ENCODE measurements around the gene PLBD2. TPM values are rescaled to one million over a fixed set of nuclear protein-coding genes. Genes with fewer than 3 reads are reported as not detected.

Gene PLBD2
- total RNA-seq, 4 donors from 2014 or later = 17.0 to 32.4 (median 24.1) TPM

- H3K27me3 ChIP-seq = no peaks in the 10 kb centered on the region
- TF ChIP-seq CTCF (IDR thresholded peaks at IDR 0.05) (no peak), POLR2A (IDR thresholded peaks at IDR 0.05) (no peak)
- DNase-seq = no peak
- H3K4me3 ChIP-seq = no peak overlapping the region
- no peak overlapping the region for H3K27ac ChIP-seq
- H3K4me1 ChIP-seq = no peaks in the 10 kb centered on the region
- H3K9me3 ChIP-seq = no peaks in the 10 kb centered on the region
- peaks cover 0 to 55% (median 0%) of the 10 kb centered on the region in 3 donors for H3K36me3 ChIP-seq
Observed at GRCh38 chr12:113384778-113385177, 26.4 kb downstream of the PLBD2 start.

- H3K4me3 ChIP-seq = no peak overlapping the region
- H3K4me1 ChIP-seq = no peaks in the 10 kb centered on the region
- TF ChIP-seq CTCF (IDR thresholded peaks at IDR 0.05) (no peak), POLR2A (IDR thresholded peaks at IDR 0.05) (no peak)
- peaks cover 0 to 51% (median 0%) of the 10 kb centered on the region in 3 donors for H3K36me3 ChIP-seq
- no peak for DNase-seq
- H3K27ac ChIP-seq = no peak overlapping the region
- H3K27me3 ChIP-seq = no peaks in the 10 kb centered on the region
- no peaks in the 10 kb centered on the region for H3K9me3 ChIP-seq
Observed at GRCh38 chr12:113385282-113385882, 27.0 kb downstream of the PLBD2 start.

- TF ChIP-seq CTCF (IDR thresholded peaks at IDR 0.05) = no peak
- TF ChIP-seq POLR2A (IDR thresholded peaks at IDR 0.05) = no peak
- Histone ChIP-seq H3K36me3 (peaks cover 0 to 43% (median 0%) of the 10 kb centered on the region in 3 donors), H3K27ac (no peak overlapping the region), H3K27me3 (no peaks in the 10 kb centered on the region), H3K4me3 (no peak overlapping the region), H3K4me1 (no peaks in the 10 kb centered on the region), H3K9me3 (no peaks in the 10 kb centered on the region)
- no peak for DNase-seq
Observed at GRCh38 chr12:113386866-113387566, 28.6 kb downstream of the PLBD2 start.

GRCh38 chr12:113387631-113388030 is 29.2 kb downstream of the PLBD2 start:
- no peak overlapping the region for H3K27ac ChIP-seq
- H3K9me3 ChIP-seq = no peaks in the 10 kb centered on the region
- no peak for TF ChIP-seq CTCF (IDR thresholded peaks at IDR 0.05)
- TF ChIP-seq POLR2A (IDR thresholded peaks at IDR 0.05) = no peak
- no peaks in the 10 kb centered on the region for H3K4me1 ChIP-seq
- peaks cover 0 to 43% (median 0%) of the 10 kb centered on the region in 3 donors for H3K36me3 ChIP-seq
- no peak for DNase-seq
- H3K27me3 ChIP-seq = no peaks in the 10 kb centered on the region
- H3K4me3 ChIP-seq = no peak overlapping the region

- Histone ChIP-seq H3K4me1 (no peaks in the 10 kb centered on the region), H3K27me3 (no peaks in the 10 kb centered on the region), H3K36me3 (peaks cover 0 to 40% (median 0%) of the 10 kb centered on the region in 3 donors), H3K27ac (no peak overlapping the region), H3K4me3 (no peak overlapping the region), H3K9me3 (no peaks in the 10 kb centered on the region)
- TF ChIP-seq CTCF (IDR thresholded peaks at IDR 0.05) (no peak), POLR2A (IDR thresholded peaks at IDR 0.05) (no peak)
- no peak for DNase-seq
Observed at GRCh38 chr12:113388351-113388750, 30.0 kb downstream of the PLBD2 start.
